Gastroesophageal sphincter (tissue), 3 donors: Measurements from ENCODE around the gene SCN2B.

Source experiments
- POLR2A ChIP-seq, 2 donors: fragments of 450-650 bp; IDR thresholded peaks; one replicate each; pipeline ENCODE4 v1.6.1; 2017; ENCODE audit warnings: antibody characterized with exemption in 2 of 2, mild to moderate bottlenecking in 2 of 2, moderate library complexity in 1 of 2
- TF ChIP-seq, protein P1 (sequence below), 4 experiments: fragments of 200-600 bp in 2 of 4; fragments of 450-650 bp in 2 of 4; sonication (generic) in 1 of 4; IDR thresholded peaks; one replicate each; pipeline ENCODE4 v1.5.1; 2017 to 2019; ENCODE audit warnings: antibody characterized with exemption in 4 of 4, mild to moderate bottlenecking in 2 of 4, moderate library complexity in 2 of 4

DNA sequence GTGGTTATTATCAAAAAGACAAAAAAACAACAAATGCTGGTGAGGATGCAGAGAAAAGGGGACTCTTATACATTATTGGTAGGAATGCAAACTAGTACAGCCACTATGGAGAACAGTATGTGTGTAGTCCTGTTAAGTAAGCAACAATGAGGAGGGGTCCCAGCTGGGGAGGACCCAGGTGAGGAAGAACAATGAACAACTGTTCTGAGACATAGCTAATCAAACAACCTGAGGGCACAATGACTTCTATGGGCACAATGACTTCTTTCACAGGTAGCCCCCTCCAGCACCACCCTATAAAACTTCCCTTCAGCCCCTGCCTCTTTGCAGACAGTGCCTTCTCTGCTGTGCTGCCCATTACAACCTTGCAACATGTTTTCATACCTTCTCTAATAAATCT lies 42.8 kb upstream of the SCN2B start:
- TF ChIP-seq POLR2A (IDR thresholded peaks at IDR 0.05): no peak
- TF ChIP-seq, protein P1, sequence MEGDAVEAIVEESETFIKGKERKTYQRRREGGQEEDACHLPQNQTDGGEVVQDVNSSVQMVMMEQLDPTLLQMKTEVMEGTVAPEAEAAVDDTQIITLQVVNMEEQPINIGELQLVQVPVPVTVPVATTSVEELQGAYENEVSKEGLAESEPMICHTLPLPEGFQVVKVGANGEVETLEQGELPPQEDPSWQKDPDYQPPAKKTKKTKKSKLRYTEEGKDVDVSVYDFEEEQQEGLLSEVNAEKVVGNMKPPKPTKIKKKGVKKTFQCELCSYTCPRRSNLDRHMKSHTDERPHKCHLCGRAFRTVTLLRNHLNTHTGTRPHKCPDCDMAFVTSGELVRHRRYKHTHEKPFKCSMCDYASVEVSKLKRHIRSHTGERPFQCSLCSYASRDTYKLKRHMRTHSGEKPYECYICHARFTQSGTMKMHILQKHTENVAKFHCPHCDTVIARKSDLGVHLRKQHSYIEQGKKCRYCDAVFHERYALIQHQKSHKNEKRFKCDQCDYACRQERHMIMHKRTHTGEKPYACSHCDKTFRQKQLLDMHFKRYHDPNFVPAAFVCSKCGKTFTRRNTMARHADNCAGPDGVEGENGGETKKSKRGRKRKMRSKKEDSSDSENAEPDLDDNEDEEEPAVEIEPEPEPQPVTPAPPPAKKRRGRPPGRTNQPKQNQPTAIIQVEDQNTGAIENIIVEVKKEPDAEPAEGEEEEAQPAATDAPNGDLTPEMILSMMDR (IDR thresholded peaks at IDR 0.05): no peak
